Measurements from ENCODE around the gene SERPINA3.

SERPINA3 gene

DNA sequence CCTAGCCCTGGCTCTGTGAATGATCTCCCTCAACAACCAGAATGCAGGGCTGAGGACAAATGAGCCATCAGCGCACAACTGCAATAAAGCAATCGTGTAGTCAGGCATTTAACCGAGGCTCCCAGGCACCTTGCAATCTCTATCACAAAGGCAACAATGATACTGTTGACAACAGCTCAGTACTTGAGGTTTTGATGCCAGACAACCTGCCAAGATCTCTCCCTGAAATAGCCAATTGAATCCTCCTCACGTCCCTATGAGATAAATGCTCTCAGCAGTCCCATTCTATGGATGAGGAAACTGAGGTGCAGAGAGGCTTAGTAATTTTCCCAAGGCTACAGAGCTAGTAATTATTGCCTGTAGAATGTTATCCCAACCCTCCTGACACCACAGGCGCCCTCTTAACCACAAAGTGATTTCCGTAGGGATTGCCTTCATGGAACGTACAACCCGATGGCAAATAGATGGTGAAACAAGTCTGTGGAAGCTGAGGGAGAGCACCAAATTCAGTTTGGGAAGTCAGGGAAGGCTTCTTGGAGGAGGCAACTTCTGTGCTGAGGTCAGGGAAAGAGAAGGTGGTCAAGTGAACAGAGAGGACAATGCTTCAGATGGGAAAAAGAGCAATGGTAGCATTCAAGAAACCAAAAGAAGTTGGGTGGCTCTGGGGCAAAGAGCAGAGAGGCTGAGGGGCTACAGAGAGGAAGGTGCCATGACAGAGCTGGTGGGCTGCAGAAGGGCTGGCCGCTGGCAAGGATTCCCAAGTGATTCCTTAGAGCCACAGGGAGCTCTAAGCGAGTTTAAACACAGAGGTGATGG is 12.6 kb downstream of the SERPINA3 start:
- TF ChIP-seq SPI1 (IDR thresholded peaks at IDR 0.05; ENCODE audit: low read depth, low read length), result no peak
- TF ChIP-seq POU2F2 (IDR thresholded peaks at IDR 0.05; ENCODE audit: low read depth, low read length), result no peak
- no peak for TF ChIP-seq POLR2AphosphoS5 (IDR thresholded peaks at IDR 0.05; ENCODE audit: low read depth, low read length)
- TF ChIP-seq TAF1 (IDR thresholded peaks at IDR 0.05; ENCODE audit: low read depth, low read length), result no peak
- TF ChIP-seq POLR2A (IDR thresholded peaks at IDR 0.05; ENCODE audit: low read depth, low read length), result no peak
- TF ChIP-seq PAX5 (IDR thresholded peaks at IDR 0.05; ENCODE audit: insufficient read depth, low read length, severe bottlenecking), result no peak
- DNase-seq (ENCODE audit: insufficient read length, low spot score) (no peak), FAIRE-seq (no peak)

DNA sequence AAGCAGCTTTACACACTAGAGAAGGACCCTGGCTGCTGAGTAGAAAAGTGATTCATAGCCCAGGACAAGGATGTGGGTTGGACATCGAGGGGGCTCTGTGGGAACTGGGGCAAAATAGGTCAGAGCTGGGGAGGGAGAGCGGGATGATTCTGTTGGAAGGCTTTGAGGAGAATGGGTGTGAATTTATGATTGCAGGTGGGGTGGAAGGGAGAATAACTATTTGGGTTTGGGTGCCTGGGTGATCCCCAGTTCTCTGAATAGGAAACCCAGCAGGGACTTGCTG is 13.1 kb downstream of the SERPINA3 start:
- TF ChIP-seq SPI1 (IDR thresholded peaks at IDR 0.05; ENCODE audit: low read depth, low read length), result no peak
- TF ChIP-seq TAF1 (IDR thresholded peaks at IDR 0.05; ENCODE audit: low read depth, low read length), result no peak
- no peak for TF ChIP-seq POLR2AphosphoS5 (IDR thresholded peaks at IDR 0.05; ENCODE audit: low read depth, low read length)
- TF ChIP-seq POLR2A (IDR thresholded peaks at IDR 0.05; ENCODE audit: low read depth, low read length), result no peak
- no peak for TF ChIP-seq PAX5 (IDR thresholded peaks at IDR 0.05; ENCODE audit: insufficient read depth, low read length, severe bottlenecking)
- no peak for TF ChIP-seq POU2F2 (IDR thresholded peaks at IDR 0.05; ENCODE audit: low read depth, low read length)
- no peak for FAIRE-seq
- DNase-seq (ENCODE audit: insufficient read length, low spot score), result no peak

DNA sequence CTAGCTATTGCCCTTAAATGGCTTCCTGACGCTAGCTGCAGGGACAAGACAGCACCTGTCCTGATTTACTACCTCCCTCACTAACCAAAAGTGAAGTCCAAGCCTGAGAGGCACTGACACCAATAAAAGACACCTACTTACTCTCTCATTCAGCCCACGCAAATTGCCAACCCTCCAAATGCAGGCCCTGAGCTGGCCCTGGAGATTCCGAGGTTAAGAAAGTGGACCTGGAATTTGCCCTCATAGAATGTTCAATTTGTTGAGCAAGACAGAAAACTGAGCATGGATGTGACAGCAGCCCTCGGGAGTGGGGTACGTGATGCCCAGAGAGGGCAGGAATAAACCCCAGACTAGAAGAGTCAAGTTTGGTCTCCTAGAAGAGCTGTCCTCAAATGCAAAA is 16.4 kb downstream of the SERPINA3 start:
- FAIRE-seq (no peak), DNase-seq (ENCODE audit: insufficient read length, low spot score) (no peak)
- TF ChIP-seq TAF1 (IDR thresholded peaks at IDR 0.05; ENCODE audit: low read depth, low read length), result no peak

DNA sequence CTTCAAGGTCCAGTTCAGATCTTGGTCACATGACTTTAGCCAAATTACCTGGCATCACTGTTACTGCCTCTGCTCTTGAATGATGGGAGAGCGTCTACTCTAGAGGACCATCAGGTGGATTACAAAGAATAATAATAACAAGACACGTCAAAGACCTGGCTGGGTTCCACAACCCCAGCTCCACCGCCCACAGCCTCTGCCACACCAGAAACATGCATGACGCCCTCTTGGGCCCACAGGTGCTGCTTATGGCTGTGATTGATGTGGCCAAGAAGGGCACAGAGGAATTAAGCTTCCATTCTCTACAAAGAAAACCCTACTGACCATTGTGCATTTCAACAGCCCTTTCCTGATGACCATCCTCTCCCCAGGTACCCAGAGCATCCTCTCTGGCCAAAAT is 18.2 kb downstream of the SERPINA3 start:
- TF ChIP-seq POLR2AphosphoS5 (IDR thresholded peaks at IDR 0.05; ENCODE audit: low read depth, low read length) (no peak), POU2F2 (IDR thresholded peaks at IDR 0.05; ENCODE audit: low read depth, low read length) (no peak), SPI1 (IDR thresholded peaks at IDR 0.05; ENCODE audit: low read depth, low read length) (no peak), PAX5 (IDR thresholded peaks at IDR 0.05; ENCODE audit: insufficient read depth, low read length, severe bottlenecking) (no peak), TAF1 (IDR thresholded peaks at IDR 0.05; ENCODE audit: low read depth, low read length) (no peak), POLR2A (IDR thresholded peaks at IDR 0.05; ENCODE audit: low read depth, low read length) (no peak)
- no peak for DNase-seq (ENCODE audit: insufficient read length, low spot score)
- no peak for FAIRE-seq

DNA sequence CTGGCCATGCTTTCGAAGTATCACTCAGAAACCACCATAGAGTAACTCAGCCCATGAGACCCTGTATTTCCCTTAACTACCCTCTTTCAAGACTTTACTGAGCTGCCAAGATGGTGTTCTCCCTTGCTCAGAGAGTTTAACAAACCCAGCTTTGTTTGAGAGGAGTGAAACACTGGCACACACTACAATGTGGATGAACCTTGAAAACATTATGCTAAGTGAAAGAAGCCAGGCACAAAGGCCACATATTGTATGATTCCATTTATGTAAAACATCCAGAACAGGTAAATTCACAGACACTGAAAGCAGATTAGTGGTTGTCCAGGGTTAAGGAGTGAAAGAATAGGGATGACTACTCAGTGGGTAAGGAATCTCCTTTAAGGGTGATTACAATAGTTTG is 18.9 kb downstream of the SERPINA3 start:
- FAIRE-seq, result no peak

DNA sequence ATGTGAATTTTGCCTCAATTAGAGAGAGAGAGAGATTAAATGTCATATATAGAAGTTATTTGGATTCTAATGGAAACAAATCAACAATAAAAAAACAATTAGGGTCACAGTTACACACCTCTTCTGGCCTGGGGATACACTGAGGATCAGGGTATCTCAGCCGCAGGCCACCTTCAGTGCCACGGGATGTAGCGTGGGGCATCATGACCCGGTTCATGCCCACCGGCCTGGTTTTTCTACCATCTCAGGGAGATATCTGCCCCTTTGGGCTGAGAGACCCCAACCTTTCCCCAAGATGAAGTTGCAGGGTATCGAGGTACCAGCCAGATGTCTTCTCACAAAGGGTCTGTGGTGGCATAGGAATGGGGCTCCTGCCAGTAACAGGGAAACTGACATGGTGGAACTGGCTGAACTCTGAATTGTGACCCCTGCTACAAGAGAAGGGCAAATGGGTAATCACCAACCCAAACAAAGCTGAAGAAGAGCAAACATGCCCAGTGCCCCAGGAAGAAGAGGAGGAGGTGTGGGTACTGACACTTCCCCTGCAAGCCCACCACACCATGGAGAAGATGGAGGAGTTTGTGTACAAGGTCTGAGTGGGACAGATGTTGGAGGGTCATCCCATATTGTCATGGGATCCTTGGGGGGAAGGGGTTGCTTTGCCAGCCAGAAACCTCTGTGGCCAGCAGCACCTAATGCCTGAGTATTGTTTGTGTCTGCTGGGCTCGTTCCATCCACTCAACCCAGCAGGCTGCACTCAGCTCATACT is 19.5 kb downstream of the SERPINA3 start:
- TF ChIP-seq POLR2A (IDR thresholded peaks at IDR 0.05; ENCODE audit: low read depth, low read length) (no peak), POU2F2 (IDR thresholded peaks at IDR 0.05; ENCODE audit: low read depth, low read length) (no peak), POLR2AphosphoS5 (IDR thresholded peaks at IDR 0.05; ENCODE audit: low read depth, low read length) (no peak), PAX5 (IDR thresholded peaks at IDR 0.05; ENCODE audit: insufficient read depth, low read length, severe bottlenecking) (no peak), TAF1 (IDR thresholded peaks at IDR 0.05; ENCODE audit: low read depth, low read length) (no peak), SPI1 (IDR thresholded peaks at IDR 0.05; ENCODE audit: low read depth, low read length) (no peak)
- DNase-seq (ENCODE audit: insufficient read length, low spot score), result no peak
- no peak for FAIRE-seq

More for the DNA sequence above, 18.9 kb downstream of the SERPINA3 start:
- DNase-seq (ENCODE audit: insufficient read length, low spot score), result no peak
- TF ChIP-seq POLR2AphosphoS5 (IDR thresholded peaks at IDR 0.05; ENCODE audit: low read depth, low read length), result no peak
- no peak for TF ChIP-seq POLR2A (IDR thresholded peaks at IDR 0.05; ENCODE audit: low read depth, low read length)
- no peak for TF ChIP-seq SPI1 (IDR thresholded peaks at IDR 0.05; ENCODE audit: low read depth, low read length)
- no peak for TF ChIP-seq TAF1 (IDR thresholded peaks at IDR 0.05; ENCODE audit: low read depth, low read length)
- no peak for TF ChIP-seq POU2F2 (IDR thresholded peaks at IDR 0.05; ENCODE audit: low read depth, low read length)
- TF ChIP-seq PAX5 (IDR thresholded peaks at IDR 0.05; ENCODE audit: insufficient read depth, low read length, severe bottlenecking), result no peak

DNA sequence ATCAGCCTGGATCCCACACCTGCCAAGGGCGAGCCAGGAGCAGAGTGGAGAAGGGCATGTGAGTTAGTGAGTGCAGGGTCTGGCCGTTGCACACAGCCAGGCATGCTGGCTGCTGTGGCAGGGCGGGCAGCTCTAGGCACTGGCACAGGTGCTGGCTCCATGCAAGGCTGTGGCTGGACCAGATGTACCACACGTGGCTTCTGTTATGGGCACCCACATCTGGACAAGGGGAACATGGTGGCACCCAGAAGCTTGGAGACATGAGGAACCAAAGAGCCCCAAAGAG is 20.1 kb downstream of the SERPINA3 start:
- DNase-seq (ENCODE audit: insufficient read length, low spot score), result no peak
- FAIRE-seq, result no peak
- TF ChIP-seq POLR2AphosphoS5 (IDR thresholded peaks at IDR 0.05; ENCODE audit: low read depth, low read length), result no peak
- no peak for TF ChIP-seq POU2F2 (IDR thresholded peaks at IDR 0.05; ENCODE audit: low read depth, low read length)
- no peak for TF ChIP-seq POLR2A (IDR thresholded peaks at IDR 0.05; ENCODE audit: low read depth, low read length)
- no peak for TF ChIP-seq TAF1 (IDR thresholded peaks at IDR 0.05; ENCODE audit: low read depth, low read length)
- no peak for TF ChIP-seq PAX5 (IDR thresholded peaks at IDR 0.05; ENCODE audit: insufficient read depth, low read length, severe bottlenecking)
- TF ChIP-seq SPI1 (IDR thresholded peaks at IDR 0.05; ENCODE audit: low read depth, low read length), result no peak

DNA sequence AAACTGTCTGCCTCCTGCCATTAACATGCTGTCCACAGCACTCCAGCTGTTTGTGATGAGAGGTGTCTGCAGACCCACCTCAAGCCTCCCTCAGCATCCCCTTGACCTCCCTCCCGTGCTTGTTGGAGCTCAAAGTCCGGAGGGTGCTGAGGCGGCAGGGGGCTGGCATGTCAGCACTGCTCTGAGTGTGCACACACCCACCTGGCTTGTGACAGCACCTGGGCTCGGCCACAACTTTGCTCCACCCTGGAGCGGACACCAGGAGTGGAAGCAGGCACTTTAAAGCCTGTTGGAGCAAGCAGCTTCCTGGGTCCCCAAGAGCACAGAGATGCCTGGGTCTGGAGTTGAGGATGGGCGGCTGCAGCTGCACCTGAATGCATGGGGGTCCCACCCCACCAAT is 20.9 kb downstream of the SERPINA3 start:
- DNase-seq (ENCODE audit: insufficient read length, low spot score), result no peak
- FAIRE-seq, result no peak
- TF ChIP-seq POLR2A (IDR thresholded peaks at IDR 0.05; ENCODE audit: low read depth, low read length), result no peak
- no peak for TF ChIP-seq POU2F2 (IDR thresholded peaks at IDR 0.05; ENCODE audit: low read depth, low read length)
- TF ChIP-seq TAF1 (IDR thresholded peaks at IDR 0.05; ENCODE audit: low read depth, low read length), result no peak
- no peak for TF ChIP-seq SPI1 (IDR thresholded peaks at IDR 0.05; ENCODE audit: low read depth, low read length)
- TF ChIP-seq POLR2AphosphoS5 (IDR thresholded peaks at IDR 0.05; ENCODE audit: low read depth, low read length), result no peak
- no peak for TF ChIP-seq PAX5 (IDR thresholded peaks at IDR 0.05; ENCODE audit: insufficient read depth, low read length, severe bottlenecking)

DNA sequence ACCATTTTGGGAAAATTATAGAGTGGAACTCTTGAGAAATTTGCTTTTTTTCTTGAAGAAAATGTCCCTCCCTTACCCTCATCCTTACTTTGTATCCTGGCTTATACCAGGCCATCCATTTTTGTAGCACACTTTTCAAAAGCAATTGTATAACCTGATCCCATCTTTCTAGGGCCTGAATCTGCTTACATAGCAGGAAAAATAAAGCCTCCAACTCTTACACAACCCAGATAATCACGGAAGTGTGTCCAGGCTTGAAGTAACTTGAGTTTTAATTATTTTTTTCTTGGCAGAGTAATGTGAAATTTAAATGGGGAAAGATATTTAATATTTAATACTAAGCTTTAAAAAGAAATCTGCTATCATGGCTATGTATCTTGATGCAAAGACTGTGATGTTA is 23.0 kb downstream of the SERPINA3 start:
- no peak for TF ChIP-seq SPI1 (IDR thresholded peaks at IDR 0.05; ENCODE audit: low read depth, low read length)
- TF ChIP-seq POU2F2 (IDR thresholded peaks at IDR 0.05; ENCODE audit: low read depth, low read length), result no peak
- no peak for TF ChIP-seq POLR2AphosphoS5 (IDR thresholded peaks at IDR 0.05; ENCODE audit: low read depth, low read length)
- no peak for TF ChIP-seq TAF1 (IDR thresholded peaks at IDR 0.05; ENCODE audit: low read depth, low read length)
- no peak for TF ChIP-seq POLR2A (IDR thresholded peaks at IDR 0.05; ENCODE audit: low read depth, low read length)
- no peak for FAIRE-seq

More for the DNA sequence above, 23.0 kb downstream of the SERPINA3 start:
- DNase-seq (ENCODE audit: insufficient read length, low spot score), result no peak
